ENCODE measurements around the gene SKP1. TPM values are rescaled to one million over a fixed set of nuclear protein-coding genes. Genes with fewer than 3 reads are reported as not detected.
"Not testable (repeated sequence)": the region's sequence is repeated elsewhere in the genome, so short reads cannot be mapped to it uniquely, and the experiment has no call there.

The SKP1 gene
- total RNA-seq, 4 donors from 2014 or later = 89.4 to 155 (median 129) TPM

- DNase-seq = no peak
- Histone ChIP-seq H3K36me3 (peaks cover 0 to 87% (median 0%) of the 10 kb centered on the region in 3 donors), H3K27ac (no peak overlapping the region), H3K27me3 (no peaks in the 10 kb centered on the region), H3K9me3 (no peaks in the 10 kb centered on the region), H3K4me1 (no peaks in the 10 kb centered on the region), H3K4me3 (no peak overlapping the region)
- TF ChIP-seq CTCF (IDR thresholded peaks at IDR 0.05) = no peak
- no peak for TF ChIP-seq POLR2A (IDR thresholded peaks at IDR 0.05)
Observed at GRCh38 chr5:134153241-134153640, 23.5 kb downstream of the SKP1 start.

GRCh38 chr5:134152173-134152832, 24.4 kb downstream of the SKP1 start:
- not testable (repeated sequence) for H3K27ac ChIP-seq, H3K9me3 ChIP-seq, H3K27me3 ChIP-seq, DNase-seq, H3K4me1 ChIP-seq, H3K4me3 ChIP-seq
- peaks cover 0 to 84% (median 0%) of the 10 kb centered on the region in 3 donors for H3K36me3 ChIP-seq

- Histone ChIP-seq H3K9me3 (no peaks in the 10 kb centered on the region), H3K4me3 (no peak overlapping the region), H3K36me3 (peaks cover 0 to 86% (median 0%) of the 10 kb centered on the region in 3 donors), H3K4me1 (peaks cover 0 to 5% (median 0%) of the 10 kb centered on the region in 4 donors), H3K27me3 (no peaks in the 10 kb centered on the region), H3K27ac (no peak overlapping the region)
- no peak for DNase-seq
- TF ChIP-seq CTCF (IDR thresholded peaks at IDR 0.05) (no peak), POLR2A (IDR thresholded peaks at IDR 0.05) (no peak)
Observed at GRCh38 chr5:134151723-134152122, 25.0 kb downstream of the SKP1 start.

GRCh38 chr5:134149571-134150303, 27.0 kb downstream of the SKP1 start:
- Histone ChIP-seq H3K4me1 (peaks cover 0 to 7% (median 0%) of the 10 kb centered on the region in 4 donors), H3K36me3 (peaks cover 0 to 85% (median 0%) of the 10 kb centered on the region in 3 donors), H3K27me3 (no peaks in the 10 kb centered on the region), H3K27ac (no peak overlapping the region), H3K4me3 (no peak overlapping the region), H3K9me3 (no peaks in the 10 kb centered on the region)
- DNase-seq = no peak
- no peak for TF ChIP-seq POLR2A (IDR thresholded peaks at IDR 0.05)
- no peak for TF ChIP-seq CTCF (IDR thresholded peaks at IDR 0.05)

- no peak overlapping the region for H3K4me3 ChIP-seq
- H3K27ac ChIP-seq = no peak overlapping the region
- peak in 1 of 3 donors; percentile 14 for DNase-seq
- peaks cover 0 to 85% (median 0%) of the 10 kb centered on the region in 3 donors for H3K36me3 ChIP-seq
- no peaks in the 10 kb centered on the region for H3K27me3 ChIP-seq
- peaks cover 0 to 7% (median 0%) of the 10 kb centered on the region in 4 donors for H3K4me1 ChIP-seq
- TF ChIP-seq POLR2A (IDR thresholded peaks at IDR 0.05) = no peak
- no peak for TF ChIP-seq CTCF (IDR thresholded peaks at IDR 0.05)
- H3K9me3 ChIP-seq = no peaks in the 10 kb centered on the region
Observed at GRCh38 chr5:134148986-134149539, 27.7 kb downstream of the SKP1 start.

GRCh38 chr5:134148316-134148715, 28.4 kb downstream of the SKP1 start:
- Histone ChIP-seq H3K27me3 (no peaks in the 10 kb centered on the region), H3K4me3 (no peak overlapping the region), H3K9me3 (no peaks in the 10 kb centered on the region), H3K4me1 (peaks cover 0 to 7% (median 0%) of the 10 kb centered on the region in 4 donors), H3K27ac (no peak overlapping the region), H3K36me3 (peaks cover 0 to 85% (median 0%) of the 10 kb centered on the region in 3 donors)
- DNase-seq = peak in 1 of 3 donors; percentile 14
- peak in 1 of 6 experiments; percentile 10 for TF ChIP-seq CTCF (IDR thresholded peaks at IDR 0.05)
- TF ChIP-seq POLR2A (IDR thresholded peaks at IDR 0.05) = no peak
